Bronchial epithelial cell (primary cell): ENCODE results near the gene STAT4. TPM values are rescaled to one million over a fixed set of nuclear protein-coding genes. Genes with fewer than 3 reads are reported as not detected.

Experiments used
- DNase-seq: peaks from one replicate; pipeline ENCODE4 v3.0.0-alpha.2; 2010; ENCODE audit warnings: low read depth
- FAIRE-seq: peaks from 2 replicates; lab custom pipeline; 2011; peaks lifted over from hg19 to GRCh38; lab: Jason Lieb, UNC
- H3K27me3 ChIP-seq: 2 replicates; pipeline ENCODE4 v1.5.1; 2011; ENCODE audit warnings: low read length; ENCODE audit not compliant: control insufficient read depth, insufficient read depth
- H3K36me3 ChIP-seq: 2 replicates; pipeline ENCODE4 v1.5.1; 2011; ENCODE audit warnings: low read length; ENCODE audit not compliant: control insufficient read depth, insufficient read depth
- H3K4me3 ChIP-seq: 2 replicates; pipeline ENCODE4 v1.5.1; 2011; ENCODE audit warnings: mild to moderate bottlenecking, low read depth, low read length, control low read depth
- CTCF ChIP-seq: IDR thresholded peaks from 2 replicates; pipeline ENCODE4 v1.5.1; 2011; ENCODE audit warnings: mild to moderate bottlenecking, moderate library complexity, low read length, control low read depth, inconsistent platforms; ENCODE audit not compliant: insufficient read depth, severe bottlenecking
- total RNA-seq: library from RNA; depleted of rRNA; stranded (reverse); fragments of >200 nt; gene quantifications from 2 replicates; pipeline ENCODE4 v1.2.1, GENCODE V29; 2014

Gene STAT4, protein sequence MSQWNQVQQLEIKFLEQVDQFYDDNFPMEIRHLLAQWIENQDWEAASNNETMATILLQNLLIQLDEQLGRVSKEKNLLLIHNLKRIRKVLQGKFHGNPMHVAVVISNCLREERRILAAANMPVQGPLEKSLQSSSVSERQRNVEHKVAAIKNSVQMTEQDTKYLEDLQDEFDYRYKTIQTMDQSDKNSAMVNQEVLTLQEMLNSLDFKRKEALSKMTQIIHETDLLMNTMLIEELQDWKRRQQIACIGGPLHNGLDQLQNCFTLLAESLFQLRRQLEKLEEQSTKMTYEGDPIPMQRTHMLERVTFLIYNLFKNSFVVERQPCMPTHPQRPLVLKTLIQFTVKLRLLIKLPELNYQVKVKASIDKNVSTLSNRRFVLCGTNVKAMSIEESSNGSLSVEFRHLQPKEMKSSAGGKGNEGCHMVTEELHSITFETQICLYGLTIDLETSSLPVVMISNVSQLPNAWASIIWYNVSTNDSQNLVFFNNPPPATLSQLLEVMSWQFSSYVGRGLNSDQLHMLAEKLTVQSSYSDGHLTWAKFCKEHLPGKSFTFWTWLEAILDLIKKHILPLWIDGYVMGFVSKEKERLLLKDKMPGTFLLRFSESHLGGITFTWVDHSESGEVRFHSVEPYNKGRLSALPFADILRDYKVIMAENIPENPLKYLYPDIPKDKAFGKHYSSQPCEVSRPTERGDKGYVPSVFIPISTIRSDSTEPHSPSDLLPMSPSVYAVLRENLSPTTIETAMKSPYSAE
- total RNA-seq = 7.1 and 12.3 TPM in 2 replicates

GRCh38 chr2:191150600-191151330 lies at the start of gene STAT4:
Gene STAT4, minus strand, starts transcription at chr2:191150994. Its CDS starts 2,791 bp downstream, at chr2:191148203.
- FAIRE-seq = no peak
- TF ChIP-seq CTCF = no peak

DNA sequence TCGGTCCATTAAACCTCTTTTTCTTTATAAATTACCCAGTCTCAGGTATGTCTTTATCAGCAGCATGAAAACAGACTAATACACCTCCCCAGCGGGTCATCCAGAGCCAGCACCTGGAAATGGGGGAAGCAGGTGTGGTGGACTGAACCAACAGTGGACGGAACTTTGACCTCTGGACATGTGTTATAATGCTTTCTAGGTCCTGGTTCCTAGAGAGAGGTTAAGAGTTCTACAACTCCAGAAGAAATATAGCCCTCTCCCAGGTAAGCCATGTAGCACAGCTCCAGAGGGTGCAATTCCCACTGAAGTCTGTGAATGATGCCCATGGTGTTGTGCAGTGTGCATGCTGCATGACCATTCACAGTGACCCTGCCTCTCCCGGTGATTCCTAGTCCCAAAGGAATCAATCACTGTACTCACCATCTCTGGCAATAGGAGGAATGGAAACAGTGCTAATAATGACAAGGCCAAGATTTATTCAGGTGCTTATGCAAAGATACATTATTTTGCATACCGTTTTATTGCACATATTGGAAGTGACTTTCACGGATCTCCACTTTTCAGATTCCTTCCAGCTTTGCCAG lies 49.2 kb upstream of the STAT4 start:
- FAIRE-seq = no peak
- TF ChIP-seq CTCF = no peak
- H3K4me3 ChIP-seq = no peak overlapping the region
- no peaks in the 10 kb centered on the region for H3K27me3 ChIP-seq
- H3K36me3 ChIP-seq = no peaks in the 10 kb centered on the region
- no peak for DNase-seq

More at GRCh38 chr2:191150600-191151330, at the start of gene STAT4:
- H3K4me3 ChIP-seq = peak within 1 kb of the TSS; percentile 45
- DNase-seq = peak; percentile 73
- no peaks in the 10 kb centered on the region for H3K27me3 ChIP-seq
- no peaks in the 10 kb centered on the region for H3K36me3 ChIP-seq

DNA sequence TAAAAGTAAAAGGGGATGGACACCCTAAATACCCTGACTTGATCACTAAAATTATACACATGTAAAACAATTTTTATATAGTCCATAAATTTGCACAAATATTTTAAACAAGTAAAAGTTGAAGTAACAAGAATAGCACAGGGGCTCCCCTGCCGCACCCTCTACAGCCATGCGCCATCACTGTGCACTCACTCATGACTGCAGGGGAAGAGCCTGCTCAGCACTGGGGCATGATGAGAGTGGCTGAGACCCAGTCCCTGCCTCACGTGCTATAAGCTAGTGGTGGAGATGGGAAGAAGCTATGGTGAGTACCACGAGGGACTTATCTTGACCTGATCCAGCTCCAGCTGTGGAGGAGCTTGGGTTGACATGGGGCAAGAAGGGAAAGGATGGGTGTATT lies 47.5 kb upstream of the STAT4 start:
- Histone ChIP-seq H3K4me3 (no peak overlapping the region), H3K36me3 (no peaks in the 10 kb centered on the region), H3K27me3 (no peaks in the 10 kb centered on the region)
- no peak for TF ChIP-seq CTCF
- no peak for FAIRE-seq
- DNase-seq = no peak

DNA sequence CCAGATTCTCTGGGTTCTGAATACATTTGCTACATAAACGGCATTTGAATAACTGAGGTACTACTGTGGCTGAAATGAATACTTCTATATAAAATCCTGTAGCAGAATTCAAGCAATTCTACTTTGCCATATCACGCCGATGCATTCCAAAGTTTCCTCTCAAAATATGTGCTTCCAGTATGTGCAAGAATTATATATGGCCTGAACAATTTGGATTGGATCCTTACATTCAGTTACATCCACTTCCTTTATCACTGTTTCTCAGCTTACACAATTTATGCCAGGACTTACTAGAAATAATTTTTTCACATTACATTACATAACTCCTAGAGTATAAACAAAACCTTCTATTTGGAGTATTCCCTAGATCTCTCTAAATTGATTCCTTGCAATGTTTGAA lies 46.3 kb upstream of the STAT4 start:
- FAIRE-seq (no peak), DNase-seq (no peak)
- H3K36me3 ChIP-seq = no peaks in the 10 kb centered on the region
- no peak for TF ChIP-seq CTCF
- no peak overlapping the region for H3K4me3 ChIP-seq
- no peaks in the 10 kb centered on the region for H3K27me3 ChIP-seq

DNA sequence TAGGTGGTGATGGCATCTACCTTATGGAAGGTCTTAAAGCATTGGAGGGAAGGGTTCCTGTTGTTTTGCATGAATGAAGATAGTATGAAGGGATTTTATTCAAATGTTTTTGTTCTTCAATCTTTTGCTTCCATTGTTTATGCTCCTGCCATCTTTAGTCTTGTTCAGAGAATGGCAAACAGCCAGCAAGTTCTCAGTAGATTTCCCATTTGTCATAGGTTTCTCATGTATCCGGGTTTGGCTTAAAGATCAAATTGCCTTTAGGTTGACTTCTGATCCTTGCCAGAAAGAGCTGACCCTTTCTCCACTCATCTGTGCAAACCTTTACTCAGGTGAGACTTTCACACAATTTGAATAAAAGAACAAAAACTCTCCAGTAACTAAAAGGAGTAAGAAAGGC lies 44.2 kb upstream of the STAT4 start:
- TF ChIP-seq CTCF = no peak
- no peak overlapping the region for H3K4me3 ChIP-seq
- no peaks in the 10 kb centered on the region for H3K36me3 ChIP-seq
- FAIRE-seq (no peak), DNase-seq (peak; percentile 81)
- H3K27me3 ChIP-seq = no peaks in the 10 kb centered on the region
